HG02623 (cell line): ENCODE results near the gene GNPDA1.

Source experiments
- ATAC-seq: cut with Tn5 transposase; IDR thresholded peaks from one replicate; pipeline ENCODE4 v1.9.1; 2021; ENCODE audit warnings: moderate library complexity; ENCODE audit not compliant: unreplicated experiment

Gene GNPDA1

DNA sequence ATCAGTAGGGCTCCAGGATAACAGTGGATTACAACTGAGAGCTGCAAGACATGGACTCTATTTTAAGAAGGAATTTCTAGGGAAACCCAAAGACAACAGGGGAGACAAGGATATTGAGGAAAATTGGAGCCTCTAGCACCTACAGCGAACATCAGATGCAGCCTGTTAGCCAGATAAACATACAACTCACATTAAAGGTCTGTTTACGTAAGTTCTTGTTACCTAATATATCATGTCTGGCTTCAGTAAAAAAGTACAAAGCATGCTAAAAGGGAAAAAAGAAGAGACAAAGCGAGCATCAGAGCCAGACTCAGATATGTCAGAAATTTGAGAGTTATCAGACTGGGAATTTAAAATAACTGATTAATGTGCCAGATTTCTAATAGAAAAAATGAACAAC is 17.2 kb downstream of the GNPDA1 start:
- no peak for ATAC-seq

DNA sequence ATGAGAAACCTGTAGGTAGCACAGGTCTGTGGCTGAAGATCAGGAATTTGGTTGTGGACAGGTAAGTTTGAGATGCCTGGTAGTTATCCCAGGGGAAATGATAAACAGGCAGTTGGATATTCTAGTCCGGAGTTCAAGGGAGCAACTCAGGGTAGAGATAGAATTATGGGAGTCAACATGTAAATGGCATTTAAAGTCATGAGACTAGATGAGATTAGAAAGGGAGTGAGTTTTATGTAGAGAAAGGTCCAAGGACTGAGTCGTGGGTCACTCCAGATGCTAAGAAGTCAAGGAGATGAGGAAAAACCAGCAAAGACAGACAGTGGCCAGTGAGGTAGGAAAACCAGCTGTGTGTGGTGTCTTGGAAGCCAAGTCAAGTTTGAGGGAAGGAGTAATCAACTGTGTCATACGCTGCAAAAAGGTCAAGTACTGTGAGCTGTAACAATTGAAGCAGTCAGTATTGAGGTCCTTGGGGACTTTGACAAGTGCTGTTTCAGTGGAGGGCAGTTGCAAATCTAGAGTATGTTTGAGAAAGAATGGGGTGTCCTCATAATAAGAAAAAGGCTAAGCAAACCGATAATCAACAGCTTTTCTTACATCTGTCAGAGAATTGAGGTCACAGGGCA is 18.2 kb downstream of the GNPDA1 start:
- ATAC-seq = no peak

DNA sequence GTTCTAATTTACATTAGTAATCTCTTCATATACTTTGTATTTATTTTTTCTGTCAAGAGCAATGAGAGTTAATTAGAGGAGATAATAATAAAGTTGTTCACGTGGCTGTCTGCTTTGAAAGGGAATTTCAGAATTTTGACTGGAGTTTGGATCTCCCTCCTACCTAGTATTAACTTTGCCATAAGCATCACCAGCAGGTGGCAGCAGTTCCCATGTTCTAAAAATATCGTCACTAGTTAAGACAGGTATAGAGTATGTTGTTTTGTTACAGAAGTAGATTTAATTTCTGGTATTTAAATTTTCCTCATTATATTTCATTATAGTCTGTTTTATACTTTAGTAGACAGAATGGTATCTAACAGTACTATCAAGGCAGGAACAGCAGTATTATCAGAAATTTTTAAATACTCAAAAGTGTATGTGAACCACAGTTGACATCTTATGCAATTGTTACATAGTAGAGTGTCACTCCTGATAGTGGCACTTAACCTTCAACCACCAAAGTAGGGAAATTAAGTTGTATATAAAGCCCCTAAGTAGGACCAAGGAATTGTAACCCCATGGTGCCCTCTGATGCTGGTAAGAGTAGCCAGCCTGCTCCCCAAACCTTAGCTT is 20.4 kb downstream of the GNPDA1 start:
- peak; percentile 55 for ATAC-seq

DNA sequence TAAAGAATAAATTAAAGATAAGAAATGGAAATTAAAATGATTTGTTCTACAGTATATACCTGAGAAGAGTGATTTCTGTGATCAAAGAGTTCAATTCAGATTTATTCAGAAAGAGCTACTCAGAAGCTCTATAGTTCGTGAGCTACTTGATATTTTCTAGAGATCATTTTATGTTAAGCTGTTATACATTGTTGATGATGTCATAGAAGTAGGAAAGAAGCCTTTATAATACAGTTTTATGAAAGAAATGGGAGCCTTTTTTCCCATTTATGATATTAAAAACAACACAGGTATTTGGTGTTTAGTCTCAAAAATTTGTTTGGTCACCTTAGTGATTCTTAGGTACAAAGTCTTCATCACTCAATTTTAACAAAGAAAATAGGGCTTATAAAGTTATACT is 23.1 kb downstream of the GNPDA1 start:
- ATAC-seq = no peak

DNA sequence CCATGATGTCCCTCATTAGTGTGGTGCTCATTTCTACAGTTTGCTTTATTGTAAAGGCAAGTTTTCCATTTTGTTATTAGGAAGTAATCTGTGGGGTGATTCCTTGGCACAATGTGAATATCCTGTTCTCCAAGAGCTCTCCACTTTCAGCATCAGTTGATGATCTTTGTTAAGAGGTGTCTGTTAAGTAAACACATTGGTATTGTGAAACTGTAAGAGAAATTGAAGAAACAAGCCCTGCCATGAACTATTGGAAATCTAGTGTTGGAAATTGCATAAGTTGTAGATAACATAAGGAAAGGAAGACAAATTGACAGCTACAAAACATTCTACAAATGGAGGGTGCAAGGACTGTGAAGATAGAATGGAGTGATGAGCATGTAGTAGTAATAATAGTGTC is 26.8 kb downstream of the GNPDA1 start:
- no peak for ATAC-seq

DNA sequence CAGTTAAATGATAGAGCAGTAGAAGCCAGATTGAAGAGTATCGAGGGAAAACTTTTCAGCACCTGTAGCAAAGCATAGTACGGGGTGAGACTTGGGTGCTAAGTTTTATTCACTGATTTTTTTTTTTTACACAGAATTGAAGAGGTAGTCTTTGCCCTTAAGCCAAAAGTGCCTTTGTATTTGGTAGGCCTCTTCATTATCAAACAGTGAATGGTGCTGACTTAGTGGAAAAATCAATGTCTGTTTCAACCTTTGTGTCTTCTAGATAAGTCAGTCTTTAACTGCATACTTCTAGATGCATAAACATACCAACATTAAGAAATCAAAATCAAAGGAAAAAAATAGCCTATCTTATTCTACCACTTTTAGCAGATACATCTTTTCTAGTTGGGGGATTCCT is 30.2 kb downstream of the GNPDA1 start:
- ATAC-seq = no peak

GRCh38 chr5:141978389-141978788 is 34.4 kb downstream of the GNPDA1 start:
- ATAC-seq = no peak

GRCh38 chr5:141976176-141976575 is 36.7 kb downstream of the GNPDA1 start:
- no peak for ATAC-seq

- no peak for ATAC-seq
Observed at GRCh38 chr5:141973871-141974595, 38.8 kb downstream of the GNPDA1 start.

DNA sequence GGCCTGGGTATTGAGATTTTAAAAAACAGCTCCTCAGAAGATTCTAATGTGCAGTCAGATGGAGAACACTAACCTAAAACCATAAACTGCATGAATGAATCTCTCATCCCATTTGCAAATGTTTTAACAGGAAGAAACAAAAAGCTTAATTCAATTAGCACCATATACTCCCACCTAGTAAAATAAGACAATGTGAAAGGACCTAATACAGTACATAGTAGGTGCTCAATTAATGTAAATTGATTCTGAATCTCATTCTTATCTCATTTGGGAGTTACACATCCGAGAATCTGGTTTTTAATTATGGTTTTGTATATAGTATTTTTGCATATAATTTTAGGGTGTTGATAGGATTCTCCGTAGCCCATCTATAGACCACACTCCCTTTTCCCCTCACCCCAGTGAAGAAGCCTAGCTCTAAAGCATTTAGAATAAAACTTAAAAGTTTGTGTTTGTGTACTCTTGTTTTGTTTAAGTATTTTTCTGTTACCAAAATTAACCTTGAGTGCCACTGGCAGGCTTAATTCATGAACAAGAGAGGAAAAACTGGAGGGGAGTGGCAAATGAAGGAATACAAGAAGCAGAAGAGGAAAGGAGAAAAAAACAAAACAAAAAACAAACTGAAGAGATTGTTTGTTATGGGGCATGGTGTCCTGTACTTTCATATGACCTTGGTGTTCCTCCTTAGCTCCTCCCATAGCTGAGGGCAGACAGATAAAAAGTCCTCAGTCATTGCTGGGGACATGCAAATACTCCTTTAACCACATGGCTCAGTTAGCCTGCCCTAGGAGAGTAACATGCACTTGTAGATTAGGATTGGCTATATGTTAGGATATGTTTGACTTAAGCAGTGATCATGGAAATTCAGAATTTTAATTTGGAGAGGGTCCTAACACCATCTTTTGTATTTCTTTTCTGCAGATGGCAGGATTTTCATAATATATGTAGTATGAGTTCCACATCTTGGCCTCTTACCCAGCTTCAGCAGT is 42.8 kb downstream of the GNPDA1 start:
- ATAC-seq = peak; percentile 52

DNA sequence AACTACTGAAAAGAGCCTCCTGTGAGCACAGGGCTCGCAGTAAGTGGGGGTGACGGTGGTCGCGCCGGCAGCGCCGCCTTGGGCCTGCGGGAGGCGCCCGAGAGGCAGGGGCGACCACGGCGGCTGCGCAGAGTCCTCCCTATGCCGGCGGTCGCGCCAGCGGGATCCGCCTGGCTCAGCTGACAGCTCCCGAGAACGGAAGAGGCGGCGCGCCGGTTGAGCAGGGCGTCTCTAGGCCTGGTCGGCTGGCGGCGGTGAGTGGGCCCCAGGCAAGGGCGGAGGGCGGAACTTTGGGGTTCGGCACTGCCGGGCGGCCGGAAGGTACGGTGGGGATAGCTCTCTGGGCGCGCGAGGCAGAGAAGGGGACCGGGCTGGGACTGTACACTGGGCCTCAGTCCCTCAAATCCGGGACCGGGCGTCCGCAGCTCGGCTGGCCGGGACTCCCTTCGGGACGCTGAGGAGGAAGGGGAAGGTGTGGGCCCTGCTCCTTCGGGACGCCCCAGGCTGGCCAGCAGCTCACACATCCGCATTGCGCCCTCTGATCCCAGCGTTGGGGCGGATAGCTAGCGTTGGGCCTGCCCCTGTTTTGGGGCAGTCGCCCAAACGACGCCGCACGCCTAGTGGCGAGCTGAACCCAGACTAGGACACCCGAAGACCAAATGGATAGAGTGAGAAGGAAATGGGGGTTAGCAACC is 43.8 kb downstream of the GNPDA1 start, which contains the start of gene RNF14:
RNF14 (plus strand) TSS at position 192 of the 695 bp plus-strand sequence. CDS start 4,484 bp downstream, outside the sequence.
- ATAC-seq = peak; percentile 90

DNA sequence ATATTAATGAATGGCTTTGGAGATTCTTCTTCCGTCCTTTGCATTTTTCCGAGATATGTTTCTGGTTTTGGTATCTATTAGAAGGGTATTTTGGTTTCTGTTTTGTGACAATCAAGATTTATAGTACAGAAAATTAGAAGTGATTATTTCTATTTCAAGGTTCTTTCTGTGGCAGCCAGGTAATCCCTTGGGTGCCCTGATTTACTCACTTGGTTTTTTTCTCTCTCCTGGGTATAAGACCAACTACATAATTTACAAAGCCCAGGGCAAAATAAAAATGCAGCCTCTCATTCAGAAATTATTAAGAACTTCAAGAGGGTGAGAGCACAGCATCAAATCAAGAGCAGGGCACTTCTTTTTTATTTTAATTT is 45.9 kb downstream of the GNPDA1 start:
- ATAC-seq = no peak

- ATAC-seq = no peak
Observed at GRCh38 chr5:141966275-141966962, 46.4 kb downstream of the GNPDA1 start.

DNA sequence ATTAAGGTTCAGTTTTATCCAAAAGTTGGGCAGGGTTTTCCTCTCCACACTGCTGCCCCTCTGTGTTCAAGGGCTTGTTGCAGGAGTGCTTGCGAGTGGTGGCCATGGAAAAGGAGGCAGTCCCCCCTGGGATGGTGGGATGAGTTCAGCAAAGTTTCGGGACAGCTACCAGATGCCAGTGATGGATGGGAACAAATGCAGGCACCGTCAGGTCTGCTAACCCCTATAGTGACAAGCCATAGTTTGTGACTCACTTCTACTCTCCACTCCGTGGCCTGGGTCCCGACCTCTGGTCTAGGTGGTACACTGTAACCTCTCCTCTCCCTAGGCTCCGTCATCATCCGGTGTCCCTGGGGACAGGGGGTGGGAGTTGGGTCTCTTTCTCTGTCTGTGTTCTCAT is 47.8 kb downstream of the GNPDA1 start:
- no peak for ATAC-seq

DNA sequence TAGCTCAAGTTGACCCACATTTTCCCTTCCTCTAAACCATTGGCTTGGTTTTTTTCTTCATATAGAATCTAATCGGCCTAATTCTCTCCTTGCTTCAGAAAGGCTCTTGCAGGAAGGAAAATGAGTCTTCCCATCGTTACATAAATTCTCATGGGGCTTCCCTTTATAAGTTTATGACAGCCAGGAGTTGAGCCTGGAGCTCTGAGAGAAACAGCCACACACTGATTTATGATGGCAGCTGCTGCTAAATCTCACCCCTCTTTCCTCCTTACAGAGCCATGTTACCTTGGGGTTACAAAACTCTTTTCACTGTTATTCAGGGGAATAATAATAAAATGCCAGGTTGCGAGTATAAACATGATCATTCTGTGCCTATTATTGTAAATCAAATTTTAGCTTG is 49.1 kb downstream of the GNPDA1 start:
- ATAC-seq = no peak

DNA sequence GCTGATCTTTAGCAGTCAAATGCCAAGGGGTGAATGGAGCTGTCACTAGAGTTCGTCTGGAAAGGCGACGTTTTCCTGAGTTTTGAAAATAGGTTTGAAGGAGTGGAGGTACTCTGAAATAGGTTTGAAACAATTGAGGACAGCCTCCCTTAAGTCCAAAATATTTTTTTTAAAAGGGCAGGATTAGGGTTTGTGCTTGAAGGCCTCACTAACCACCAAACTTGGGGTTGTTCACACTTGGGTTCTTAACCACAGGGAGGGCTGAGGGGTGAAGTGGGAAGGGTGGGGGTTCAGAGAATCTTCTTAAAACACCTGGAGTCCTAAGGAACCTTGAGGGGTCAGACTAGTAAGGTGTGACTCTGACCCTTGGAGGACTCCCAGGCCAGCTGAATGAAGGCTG is 51.4 kb downstream of the GNPDA1 start:
- no peak for ATAC-seq

- ATAC-seq = peak; percentile 94
Observed at GRCh38 chr5:141960449-141961323, 52.1 kb downstream of the GNPDA1 start.

DNA sequence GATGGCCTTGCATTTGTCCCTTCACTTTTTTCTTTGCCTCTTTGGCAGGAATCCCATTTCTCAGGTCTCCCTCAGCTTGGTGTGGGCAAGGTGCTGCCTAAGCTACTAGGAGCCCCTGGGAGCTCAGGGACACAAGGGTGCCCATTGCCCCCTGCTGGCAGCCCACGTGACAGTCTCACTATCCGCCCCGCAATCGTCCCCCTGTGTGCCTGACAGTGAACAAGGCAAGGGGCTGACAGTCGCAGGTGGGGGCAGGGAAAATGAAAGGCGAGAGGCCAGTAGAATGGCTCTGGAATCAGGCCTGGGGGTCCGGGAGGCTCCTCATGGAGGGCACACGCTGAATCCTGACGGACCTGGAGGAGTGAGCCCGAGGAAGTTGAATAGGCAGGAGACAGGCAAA is 52.8 kb downstream of the GNPDA1 start:
- ATAC-seq = no peak
